Testis (tissue), 3 donors: ENCODE measurements around the gene GHDC. TPM values are rescaled to one million over a fixed set of nuclear protein-coding genes. Genes with fewer than 3 reads are reported as not detected.
"Not testable (repeated sequence)": the region's sequence is repeated elsewhere in the genome, so short reads cannot be mapped to it uniquely, and the experiment has no call there.

Source experiments
- DNase-seq: peaks from one replicate; pipeline ENCODE4 v3.0.0-alpha.2; 2019
- H3K27ac ChIP-seq, 2 donors: fragments of 200-600 bp; sonication (generic); one replicate each; pipeline ENCODE4 v1.5.1; 2019
- H3K27me3 ChIP-seq: fragments of 200-600 bp; sonication (generic); one replicate; pipeline ENCODE4 v1.5.1; 2019
- H3K36me3 ChIP-seq: fragments of 200-600 bp; sonication (generic); one replicate; pipeline ENCODE4 v1.5.1; 2017; ENCODE audit warnings: low read depth; ENCODE audit errors: missing control alignments
- H3K4me1 ChIP-seq: fragments of 200-600 bp; sonication (generic); one replicate; pipeline ENCODE4 v1.5.1; 2019
- H3K4me3 ChIP-seq, 2 donors: fragments of 200-600 bp; sonication (generic); one replicate each; pipeline ENCODE4 v1.5.1; 2017 to 2019
- H3K9me3 ChIP-seq: fragments of 200-600 bp; sonication (generic); one replicate; pipeline ENCODE4 v1.5.1; 2017
- CTCF ChIP-seq, 3 experiments: fragments of 450-650 bp in 2 of 3; fragments of 200-600 bp in 1 of 3; sonication (generic) in 1 of 3; IDR thresholded peaks; one replicate each; pipeline ENCODE4 v1.5.1; 2016 to 2019; ENCODE audit warnings: antibody characterized with exemption in 3 of 3, mild to moderate bottlenecking in 2 of 3, moderate library complexity in 1 of 3
- POLR2A ChIP-seq: fragments of 450-650 bp; IDR thresholded peaks from one replicate; pipeline ENCODE4 v1.6.1; 2017; ENCODE audit warnings: antibody characterized with exemption, mild to moderate bottlenecking, moderate library complexity
- WGBS, 2 donors: methylation state at CpG; one replicate each; pipeline ENCODE4 v1.1.5; 2018; 5-methylcytosine and 5-hydroxymethylcytosine counted together
- intact Hi-C: fragments of 100-400 bp; cut with DNase I; formaldehyde crosslinking; loops from one replicate; pipeline ENCODE4 v1.15.1; 2023; ENCODE audit warnings: low total_unique reads
- polyA plus RNA-seq: library from polyadenylated mRNA; stranded (reverse); fragments of 350-450 nt; fragmentation: Illumina TruSeq; extraction: RNeasy Lipid Tissue Mini Kit (QIAGEN cat#74804); gene quantifications from one replicate; pipeline ENCODE4 v1.2.3, GENCODE V29; 2014; ENCODE audit warnings: low read depth, low replicate concordance; ENCODE audit not compliant: insufficient read depth
- total RNA-seq, 2 donors: library from RNA; depleted of rRNA; stranded (reverse); fragments of >200 nt; gene quantifications; one replicate each; pipeline ENCODE4 v1.2.3, GENCODE V29; 2016

The GHDC gene
- total and polyA plus RNA-seq, 3 donors from 2014 or later, result 16.9 to 36.6 (median 28.3) TPM

DNA sequence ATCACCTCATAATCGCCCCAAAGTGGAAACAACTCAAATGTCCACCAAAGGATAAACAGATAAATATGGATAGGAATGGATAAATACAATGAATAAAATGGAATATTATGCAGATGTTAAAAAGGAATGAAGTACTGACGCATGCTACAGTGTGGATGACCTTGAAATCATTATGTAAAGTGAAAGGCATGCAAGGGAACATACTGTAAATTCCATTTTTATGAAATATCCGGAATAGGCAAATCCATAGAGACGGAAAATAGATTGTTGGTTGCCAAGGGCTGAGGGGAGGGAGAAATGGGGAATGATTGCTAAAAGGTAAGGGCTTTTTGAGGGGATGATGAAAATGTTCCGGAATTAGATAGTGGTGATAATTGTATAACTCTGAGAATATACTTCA, 45.9 kb upstream of the GHDC start:
- TF ChIP-seq CTCF (IDR thresholded peaks at IDR 0.05) (no peak), POLR2A (no peak)
- no peak overlapping the region for H3K4me3 ChIP-seq
- H3K36me3 ChIP-seq, result no peaks in the 10 kb centered on the region
- DNase-seq, result no peak
- no peaks in the 10 kb centered on the region for H3K27me3 ChIP-seq
- 71 to 79% methylated on average over 5 of the region's 5 CpGs for WGBS, 2 donors
- no peaks in the 10 kb centered on the region for H3K9me3 ChIP-seq
- no peak overlapping the region for H3K27ac ChIP-seq
- H3K4me1 ChIP-seq, result peaks cover 12% of the 10 kb centered on the region
- intact Hi-C loops, result no loop called here

DNA sequence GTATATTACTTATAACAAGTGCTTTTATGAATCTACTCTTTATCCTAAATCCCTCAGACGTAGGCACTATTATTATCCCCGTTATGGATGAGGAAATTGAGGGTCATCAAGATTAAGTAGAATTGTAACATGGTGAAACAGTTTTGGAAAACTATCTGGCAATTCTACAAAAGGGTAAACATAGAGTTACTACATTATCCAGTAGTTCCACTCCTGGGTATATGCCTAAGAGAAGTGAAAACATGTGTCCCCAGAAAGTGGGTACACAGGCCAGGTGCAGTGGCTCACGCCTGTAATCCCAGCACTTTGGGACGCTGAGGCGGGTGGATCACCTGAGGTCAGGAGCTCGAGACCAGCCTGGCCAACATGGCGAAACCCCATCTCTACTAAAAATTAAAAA, 45.3 kb upstream of the GHDC start:
- H3K4me1 ChIP-seq, result peaks cover 12% of the 10 kb centered on the region
- DNase-seq, H3K27ac ChIP-seq, H3K9me3 ChIP-seq, intact Hi-C loops, H3K36me3 ChIP-seq, H3K4me3 ChIP-seq, H3K27me3 ChIP-seq: not testable (repeated sequence)
- WGBS, 2 donors, result 76 to 81% methylated on average over 7 of the region's 7 CpGs

DNA sequence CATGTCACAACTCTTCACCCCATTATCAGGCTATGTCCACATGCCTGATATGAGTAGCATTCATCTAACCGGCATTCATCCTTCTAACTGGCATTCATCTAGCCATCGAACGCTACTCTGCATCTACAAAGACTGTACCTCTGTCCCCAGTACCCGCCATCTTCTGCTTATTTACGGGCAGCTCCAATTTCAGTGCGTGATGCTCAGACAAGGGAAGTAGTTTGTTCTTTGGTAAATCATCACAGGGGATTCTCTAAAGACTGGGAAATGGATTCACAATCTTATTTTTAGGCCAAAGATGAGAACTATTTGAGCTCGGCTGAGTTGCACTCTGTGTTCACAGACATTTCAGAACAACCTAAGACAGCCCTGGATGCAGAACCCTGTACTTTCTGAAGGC, 42.5 kb upstream of the GHDC start:
- no peaks in the 10 kb centered on the region for H3K9me3 ChIP-seq
- H3K4me1 ChIP-seq, result peaks cover 7% of the 10 kb centered on the region
- no peak for DNase-seq
- H3K27ac ChIP-seq, result no peak overlapping the region
- intact Hi-C loops, result no loop called here
- TF ChIP-seq CTCF (IDR thresholded peaks at IDR 0.05), result no peak
- no peak for TF ChIP-seq POLR2A
- H3K27me3 ChIP-seq, result no peaks in the 10 kb centered on the region
- H3K4me3 ChIP-seq, result no peak overlapping the region
- H3K36me3 ChIP-seq, result no peaks in the 10 kb centered on the region
- WGBS, 2 donors, result 72 to 73% methylated on average over 7 of the region's 7 CpGs

DNA sequence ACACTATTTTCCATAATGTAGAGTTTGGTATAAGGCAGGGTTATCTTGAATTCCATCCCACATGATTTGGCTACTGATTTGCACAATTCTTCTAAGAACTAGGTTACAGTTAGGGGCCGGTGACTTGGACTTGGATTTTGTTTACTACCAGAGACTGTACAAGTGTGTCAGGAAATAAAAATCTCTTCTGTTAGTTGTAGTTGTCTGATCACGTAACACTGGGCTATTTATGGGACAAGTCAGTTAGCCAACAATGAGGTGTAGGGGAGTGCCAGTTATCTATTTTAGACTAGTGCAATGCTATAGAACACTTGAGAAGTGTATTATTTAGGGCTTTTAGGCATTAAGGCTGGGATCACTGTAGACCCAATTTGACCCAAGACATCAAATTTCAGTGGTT, 39.7 kb upstream of the GHDC start:
- Histone ChIP-seq H3K27ac (no peak overlapping the region), H3K9me3 (no peaks in the 10 kb centered on the region), H3K4me3 (no peak overlapping the region), H3K4me1 (peaks cover 7% of the 10 kb centered on the region), H3K27me3 (no peaks in the 10 kb centered on the region), H3K36me3 (no peaks in the 10 kb centered on the region)
- intact Hi-C loops, result no loop called here
- 45 to 60% methylated on average over 2 of the region's 2 CpGs for WGBS, 2 donors
- DNase-seq, result no peak
- no peak for TF ChIP-seq CTCF (IDR thresholded peaks at IDR 0.05)
- TF ChIP-seq POLR2A, result no peak

GRCh38 chr17:42233156-42233555, 38.9 kb upstream of the GHDC start:
- Histone ChIP-seq H3K9me3 (no peaks in the 10 kb centered on the region), H3K27ac (no peak overlapping the region), H3K4me1 (peaks cover 8% of the 10 kb centered on the region), H3K27me3 (no peaks in the 10 kb centered on the region), H3K36me3 (no peaks in the 10 kb centered on the region), H3K4me3 (no peak overlapping the region)
- DNase-seq, result no peak
- no peak for TF ChIP-seq CTCF (IDR thresholded peaks at IDR 0.05)
- no peak for TF ChIP-seq POLR2A
- intact Hi-C loops, result no loop called here
- WGBS, 2 donors, result 91 to 97% methylated on average over 5 of the region's 5 CpGs
